ENCODE measurements around the gene PLA2G2F.

- no peak for TF ChIP-seq SIN3A (IDR thresholded peaks at IDR 0.05; ENCODE audit: borderline replicate concordance, insufficient read depth, low read length)
- TF ChIP-seq POLR2AphosphoS5 (IDR thresholded peaks at IDR 0.05; ENCODE audit: low read depth, low read length), result no peak
- no peak for TF ChIP-seq TAF1 (IDR thresholded peaks at IDR 0.05; ENCODE audit: borderline replicate concordance, insufficient read depth, low read length)
- no peak for TF ChIP-seq REST (IDR thresholded peaks at IDR 0.05; ENCODE audit: insufficient read depth in 1 of 2, low read depth in 2 of 2, low read length in 2 of 2)
- TF ChIP-seq FOXP2 (optimal IDR thresholded peaks at IDR 0.05; ENCODE audit: borderline replicate concordance, extremely low read depth, extremely low read length, insufficient read depth), result no peak
Measured at GRCh38 chr1:20139776-20140612, 871 bp downstream of the PLA2G2F start.

Data from PFSK-1 (cell line).